Naive thymus-derived CD4-positive, alpha-beta T cell (primary cell): ENCODE results near the gene ARHGEF10L. TPM values are rescaled to one million over a fixed set of nuclear protein-coding genes. Genes with fewer than 3 reads are reported as not detected.

ENCODE experiments used
- ATAC-seq: fragments of 150-1000 bp; cut with Tn5 transposase; 2 replicates; pipeline ENCODE4 v1.10.0; 2021; ENCODE audit warnings: mild to moderate bottlenecking, moderate library complexity
- CTCF ChIA-PET: fragments of 350-600 bp; sonication (Branson Sonifier 250); formaldehyde crosslinking; loops from one replicate; lab custom pipeline; 2021; ENCODE audit warnings: antibody characterized with exemption; lab: Charles Lee
- POLR2A ChIA-PET: fragments of 350-600 bp; sonication (Branson Sonifier 250); formaldehyde crosslinking; loops from one replicate; lab custom pipeline; 2021; ENCODE audit warnings: antibody characterized with exemption, inconsistent platforms; lab: Charles Lee
- DNase-seq, 9 donors: peaks; one replicate each; pipeline versions ENCODE4 v3.0.0 to v3.0.0-alpha.2; 2020 to 2022; ENCODE audit warnings: mixed read lengths in 1 of 9
- H3K27ac ChIP-seq: one replicate; pipeline ENCODE4 v1.7.0; 2013; ENCODE audit warnings: mild to moderate bottlenecking, low read depth, low read length, moderate library complexity
- H3K27me3 ChIP-seq, 2 donors: one replicate each; pipeline ENCODE4 v1.7.0; 2013; ENCODE audit warnings: low read length in 2 of 2, mild to moderate bottlenecking in 2 of 2, moderate library complexity in 2 of 2; ENCODE audit not compliant: control insufficient read depth in 2 of 2, insufficient read depth in 2 of 2
- H3K36me3 ChIP-seq, 3 experiments: 1 replicate in 2 of 3; 2 replicates in 1 of 3; pipeline ENCODE4 v1.7.0; 2013; ENCODE audit warnings: low read length in 3 of 3, mild to moderate bottlenecking in 3 of 3, moderate library complexity in 1 of 3; ENCODE audit not compliant: insufficient read depth in 3 of 3, control insufficient read depth in 2 of 3
- H3K4me1 ChIP-seq, 2 donors: one replicate each; pipeline ENCODE4 v1.7.0; 2013; ENCODE audit warnings: low read length in 2 of 2, mild to moderate bottlenecking in 2 of 2, moderate library complexity in 1 of 2; ENCODE audit not compliant: control insufficient read depth in 2 of 2, insufficient read depth in 2 of 2
- H3K4me3 ChIP-seq: 2 replicates; pipeline ENCODE4 v1.7.0; 2013; ENCODE audit warnings: mild to moderate bottlenecking, low read length
- H3K9me3 ChIP-seq, 3 experiments: 1 replicate in 2 of 3; 2 replicates in 1 of 3; pipeline ENCODE4 v1.7.0; 2013; ENCODE audit warnings: low read length in 3 of 3; ENCODE audit not compliant: control insufficient read depth in 2 of 3
- H3K27ac Mint-ChIP-seq, 9 donors: one replicate each; pipeline ENCODE4 v1.8.0; 2020 to 2022; ENCODE audit warnings: mixed read lengths in 9 of 9, mild to moderate bottlenecking in 8 of 9, moderate library complexity in 5 of 9, inconsistent platforms in 2 of 9
- H3K27me3 Mint-ChIP-seq, 5 donors: one replicate each; pipeline ENCODE4 v1.8.0; 2021 to 2022; ENCODE audit warnings: mixed read lengths in 5 of 5, mild to moderate bottlenecking in 1 of 5
- H3K36me3 Mint-ChIP-seq, 5 donors: one replicate each; pipeline ENCODE4 v1.8.0; 2020 to 2022; ENCODE audit warnings: mixed read lengths in 5 of 5, mild to moderate bottlenecking in 3 of 5, inconsistent platforms in 1 of 5
- H3K4me1 Mint-ChIP-seq, 7 donors: one replicate each; pipeline ENCODE4 v1.8.0; 2020 to 2022; ENCODE audit warnings: mixed read lengths in 7 of 7, mild to moderate bottlenecking in 3 of 7, inconsistent platforms in 1 of 7
- H3K4me3 Mint-ChIP-seq, 10 donors: one replicate each; pipeline ENCODE4 v1.8.0; 2020 to 2022; ENCODE audit warnings: mild to moderate bottlenecking in 10 of 10, mixed read lengths in 10 of 10, moderate library complexity in 6 of 10, inconsistent platforms in 2 of 10
- H3K9me3 Mint-ChIP-seq, 11 donors: one replicate each; pipeline ENCODE4 v1.8.0; 2020 to 2022; ENCODE audit warnings: mixed read lengths in 11 of 11, mild to moderate bottlenecking in 4 of 11, inconsistent platforms in 1 of 11, moderate library complexity in 1 of 11
- intact Hi-C, 2 donors: fragments of 100-400 bp; cut with micrococcal nuclease; formaldehyde crosslinking; loops; one replicate each; pipeline ENCODE4 v1.15.1; 2023
- polyA plus RNA-seq, 2 donors: library from polyadenylated mRNA; unstranded; fragments of 300-500 nt; fragmentation: Illumina TruSeq; gene quantifications; one replicate each; pipeline ENCODE4 v1.2.3, GENCODE V29; 2021
- total RNA-seq, 6 experiments: library from RNA in 5 of 6; stranded (reverse) in 5 of 6; gene quantifications; 1 replicate in 5 of 6; 2 replicates in 1 of 6; pipeline ENCODE4 v1.2.3 and lab custom pipeline; 2021 to 2026

The ARHGEF10L gene
- total and polyA plus RNA-seq, 7 experiments from 2014 or later: 0.59 to 19.7 (median 0.84) TPM; not detected in 3

- no peaks in the 10 kb centered on the region for H3K27me3 ChIP-seq
- ChIA-PET POLR2A (no interaction called here), CTCF (no interaction called here)
- no peaks in the 10 kb centered on the region for H3K36me3 ChIP-seq
- intact Hi-C loops: no loop called here
- Mint-ChIP-seq H3K4me3 (no peak overlapping the region), H3K36me3 (no peaks in the 10 kb centered on the region), H3K9me3 (no peaks in the 10 kb centered on the region), H3K4me1 (peaks cover 0 to 4% (median 0%) of the 10 kb centered on the region in 7 donors), H3K27me3 (peaks cover 0 to 3% (median 0%) of the 10 kb centered on the region in 5 donors), H3K27ac (no peak overlapping the region)
- H3K27ac ChIP-seq: no peak overlapping the region
- H3K4me3 ChIP-seq: no peak overlapping the region
- ATAC-seq: no peak
- no peak for DNase-seq
- H3K9me3 ChIP-seq: no peaks in the 10 kb centered on the region
- no peaks in the 10 kb centered on the region for H3K4me1 ChIP-seq
Measured at GRCh38 chr1:17669866-17670451, 130.5 kb downstream of the ARHGEF10L start.

GRCh38 chr1:17670587-17671313, 131.3 kb downstream of the ARHGEF10L start:
- ATAC-seq (no peak), DNase-seq (no peak)
- H3K27ac Mint-ChIP-seq: no peak overlapping the region
- peaks cover 0 to 5% (median 0%) of the 10 kb centered on the region in 11 donors for H3K9me3 Mint-ChIP-seq
- intact Hi-C loops: no loop called here
- no peak overlapping the region for H3K4me3 Mint-ChIP-seq
- peaks cover 0 to 4% (median 0%) of the 10 kb centered on the region in 7 donors for H3K4me1 Mint-ChIP-seq
- ChIA-PET CTCF (no interaction called here), POLR2A (no interaction called here)
- no peaks in the 10 kb centered on the region for H3K27me3 ChIP-seq
- H3K27ac ChIP-seq: no peak overlapping the region
- H3K36me3 ChIP-seq: no peaks in the 10 kb centered on the region
- no peaks in the 10 kb centered on the region for H3K36me3 Mint-ChIP-seq
- no peaks in the 10 kb centered on the region for H3K9me3 ChIP-seq
- peaks cover 0 to 3% (median 0%) of the 10 kb centered on the region in 5 donors for H3K27me3 Mint-ChIP-seq
- no peak overlapping the region for H3K4me3 ChIP-seq
- H3K4me1 ChIP-seq: no peaks in the 10 kb centered on the region

- Mint-ChIP-seq H3K36me3 (no peaks in the 10 kb centered on the region), H3K9me3 (peaks cover 0 to 5% (median 0%) of the 10 kb centered on the region in 11 donors), H3K27me3 (peaks cover 0 to 3% (median 0%) of the 10 kb centered on the region in 5 donors), H3K4me1 (peaks cover 0 to 4% (median 0%) of the 10 kb centered on the region in 7 donors), H3K27ac (no peak overlapping the region), H3K4me3 (no peak overlapping the region)
- H3K27me3 ChIP-seq: no peaks in the 10 kb centered on the region
- intact Hi-C loops: no loop called here
- no peak for ATAC-seq
- H3K36me3 ChIP-seq: no peaks in the 10 kb centered on the region
- H3K4me3 ChIP-seq: no peak overlapping the region
- ChIA-PET POLR2A (no interaction called here), CTCF (no interaction called here)
- no peak overlapping the region for H3K27ac ChIP-seq
- no peaks in the 10 kb centered on the region for H3K9me3 ChIP-seq
- no peaks in the 10 kb centered on the region for H3K4me1 ChIP-seq
- no peak for DNase-seq
Measured at GRCh38 chr1:17671314-17671705, 131.8 kb downstream of the ARHGEF10L start.

GRCh38 chr1:17671741-17672140, 132.2 kb downstream of the ARHGEF10L start:
- Histone ChIP-seq H3K27ac (no peak overlapping the region), H3K36me3 (no peaks in the 10 kb centered on the region), H3K4me3 (no peak overlapping the region), H3K9me3 (no peaks in the 10 kb centered on the region), H3K4me1 (no peaks in the 10 kb centered on the region), H3K27me3 (no peaks in the 10 kb centered on the region)
- Mint-ChIP-seq H3K36me3 (no peaks in the 10 kb centered on the region), H3K4me3 (no peak overlapping the region), H3K27ac (no peak overlapping the region), H3K27me3 (peaks cover 0 to 4% (median 0%) of the 10 kb centered on the region in 5 donors), H3K9me3 (peaks cover 0 to 5% (median 0%) of the 10 kb centered on the region in 11 donors), H3K4me1 (peaks cover 0 to 4% (median 0%) of the 10 kb centered on the region in 7 donors)
- CTCF ChIA-PET: no interaction called here
- DNase-seq (no peak), ATAC-seq (no peak)
- intact Hi-C loops: no loop called here
- POLR2A ChIA-PET: no interaction called here

- no peaks in the 10 kb centered on the region for H3K9me3 ChIP-seq
- H3K4me1 Mint-ChIP-seq: peaks cover 0 to 4% (median 0%) of the 10 kb centered on the region in 7 donors
- intact Hi-C loops: no loop called here
- H3K4me3 ChIP-seq: no peak overlapping the region
- ATAC-seq: no peak
- H3K27ac ChIP-seq: no peak overlapping the region
- POLR2A ChIA-PET: no interaction called here
- no peaks in the 10 kb centered on the region for H3K36me3 Mint-ChIP-seq
- H3K4me3 Mint-ChIP-seq: no peak overlapping the region
- H3K27ac Mint-ChIP-seq: no peak overlapping the region
- CTCF ChIA-PET: no interaction called here
- no peaks in the 10 kb centered on the region for H3K36me3 ChIP-seq
- peaks cover 0 to 5% (median 0%) of the 10 kb centered on the region in 11 donors for H3K9me3 Mint-ChIP-seq
- DNase-seq: no peak
- H3K27me3 Mint-ChIP-seq: peaks cover 0 to 6% (median 0%) of the 10 kb centered on the region in 5 donors
- H3K4me1 ChIP-seq: no peaks in the 10 kb centered on the region
- H3K27me3 ChIP-seq: no peaks in the 10 kb centered on the region
Measured at GRCh38 chr1:17672226-17672625, 132.7 kb downstream of the ARHGEF10L start.

GRCh38 chr1:17673329-17674072, 134.0 kb downstream of the ARHGEF10L start:
- ChIA-PET POLR2A (no interaction called here), CTCF (no interaction called here)
- Mint-ChIP-seq H3K4me1 (peaks cover 0 to 4% (median 0%) of the 10 kb centered on the region in 7 donors), H3K36me3 (no peaks in the 10 kb centered on the region), H3K27ac (no peak overlapping the region), H3K27me3 (peaks cover 0 to 6% (median 0%) of the 10 kb centered on the region in 5 donors), H3K9me3 (peaks cover 0 to 5% (median 0%) of the 10 kb centered on the region in 11 donors), H3K4me3 (no peak overlapping the region)
- Histone ChIP-seq H3K36me3 (no peaks in the 10 kb centered on the region), H3K4me3 (no peak overlapping the region), H3K27me3 (no peaks in the 10 kb centered on the region), H3K27ac (no peak overlapping the region), H3K4me1 (no peaks in the 10 kb centered on the region), H3K9me3 (no peaks in the 10 kb centered on the region)
- ATAC-seq (no peak), DNase-seq (no peak)
- intact Hi-C loops: no loop called here
